ENCODE data around the gene USF1.

USF1 gene

DNA sequence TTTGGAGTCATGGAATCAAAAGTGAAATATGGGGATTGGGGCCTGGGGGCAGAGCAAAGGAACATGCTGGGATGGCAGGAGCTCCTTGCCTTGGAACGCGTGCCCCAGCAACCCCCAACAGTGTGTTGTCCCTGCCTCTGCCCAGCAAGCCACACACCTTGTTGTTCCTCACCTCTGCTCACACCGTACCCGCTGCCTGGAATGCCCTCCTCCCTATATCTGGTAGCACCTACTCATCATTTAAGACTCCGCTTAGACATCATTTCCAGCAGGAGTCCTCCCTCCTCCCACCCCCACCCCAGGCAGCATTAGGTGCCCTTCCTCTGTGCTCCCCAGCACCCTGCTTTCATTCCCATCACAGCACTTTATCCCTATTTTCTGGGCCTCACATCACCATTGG is 35.7 kb upstream of the USF1 start:
- Histone ChIP-seq H3K4me1 (ENCODE audit: control insufficient read depth, low read depth, low read length) (peaks cover 8% of the 10 kb centered on the region), H4K5ac (ENCODE audit: low read length) (no peak overlapping the region), H3K4ac (ENCODE audit: low read depth, low read length) (no peak overlapping the region), H3K27ac (ENCODE audit: low read depth, low read length) (no peak overlapping the region), H3K27me3 (ENCODE audit: insufficient read depth, low read length, poor library complexity) (no peaks in the 10 kb centered on the region), H4K8ac (ENCODE audit: low read depth, low read length) (no peak overlapping the region), H2BK120ac (ENCODE audit: low read depth, low read length) (no peak overlapping the region), H3K4me3 (ENCODE audit: low read length) (no peak overlapping the region), H2BK5ac (ENCODE audit: low read length) (no peak overlapping the region), H3K56ac (ENCODE audit: low read length) (no peak overlapping the region), H3K9ac (ENCODE audit: low read length) (no peak overlapping the region), H3K36me3 (ENCODE audit: control insufficient read depth, insufficient read depth, low read length) (no peaks in the 10 kb centered on the region), H2AK5ac (ENCODE audit: low read length) (no peak overlapping the region), H3K79me2 (ENCODE audit: control insufficient read depth, insufficient read depth, low read length) (no peaks in the 10 kb centered on the region), H3K79me1 (ENCODE audit: low read length) (no peaks in the 10 kb centered on the region), H3K4me2 (ENCODE audit: low read length) (no peak overlapping the region), H2BK15ac (replicated peaks; ENCODE audit: low read depth) (no peak overlapping the region), H3K18ac (ENCODE audit: low read length) (no peak overlapping the region), H3K23ac (ENCODE audit: low read length) (no peak overlapping the region)
- WGBS (ENCODE audit: extremely low coverage, insufficient coverage, low lambda C conversion rate) = no CpG with 5 or more reads among the region's 5 CpGs
- DNase-seq = no peak

DNA sequence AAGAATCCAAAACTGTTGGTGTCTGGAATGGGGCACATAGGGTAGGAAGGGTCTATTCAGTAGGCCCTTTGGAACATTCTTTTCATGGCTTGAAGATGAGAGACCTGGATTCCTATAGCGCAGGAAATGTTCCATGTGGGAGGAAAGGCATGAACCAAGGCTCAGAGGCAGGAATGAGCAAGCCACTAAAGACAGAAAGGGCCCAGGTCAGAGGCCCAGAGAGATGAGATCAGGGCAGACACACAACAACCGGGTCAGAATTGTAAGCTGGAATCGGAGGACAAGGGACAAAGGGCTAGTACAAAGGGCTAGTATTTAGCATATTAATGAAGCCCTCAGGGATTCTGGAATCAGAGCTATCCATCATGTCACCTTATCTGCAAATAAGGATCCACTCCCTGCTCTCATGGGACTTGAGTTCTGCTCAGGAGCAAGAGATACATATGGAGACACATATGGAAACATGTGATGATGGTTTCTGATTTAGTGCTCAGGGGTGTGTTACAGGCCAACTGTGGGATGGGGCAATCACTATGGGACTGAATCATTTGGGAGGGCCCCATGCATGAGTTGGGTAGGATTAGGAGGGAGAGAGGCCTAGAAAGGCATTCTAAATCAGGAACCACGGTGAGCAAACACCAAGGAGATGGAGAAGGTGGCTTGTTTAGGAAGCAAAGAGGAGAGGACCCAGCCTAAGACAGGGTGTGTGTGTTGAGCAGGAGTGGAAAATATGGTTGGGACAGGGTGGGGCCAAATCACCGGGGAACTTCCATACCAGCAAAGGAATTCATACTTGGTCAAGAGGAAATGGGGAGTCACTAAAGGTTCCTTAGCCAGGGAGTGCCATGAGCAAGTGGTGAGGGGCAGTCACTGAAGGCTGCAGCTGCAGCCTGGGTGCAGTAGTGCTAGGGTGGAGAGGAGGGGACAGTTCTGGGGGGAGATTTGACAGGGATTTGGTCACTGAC is 34.9 kb upstream of the USF1 start:
- DNase-seq = no peak
- no peaks in the 10 kb centered on the region for H3K79me2 ChIP-seq (ENCODE audit: control insufficient read depth, insufficient read depth, low read length)
- H3K4me2 ChIP-seq (ENCODE audit: low read length) = no peak overlapping the region
- H3K56ac ChIP-seq (ENCODE audit: low read length) = no peak overlapping the region
- H2AK5ac ChIP-seq (ENCODE audit: low read length) = no peak overlapping the region
- no peaks in the 10 kb centered on the region for H3K27me3 ChIP-seq (ENCODE audit: insufficient read depth, low read length, poor library complexity)
- H3K9ac ChIP-seq (ENCODE audit: low read length) = no peak overlapping the region
- no peaks in the 10 kb centered on the region for H3K79me1 ChIP-seq (ENCODE audit: low read length)
- H4K5ac ChIP-seq (ENCODE audit: low read length) = no peak overlapping the region
- H4K8ac ChIP-seq (ENCODE audit: low read depth, low read length) = no peak overlapping the region
- no peak overlapping the region for H3K4me3 ChIP-seq (ENCODE audit: low read length)
- WGBS (ENCODE audit: extremely low coverage, insufficient coverage, low lambda C conversion rate) = no CpG with 5 or more reads among the region's 5 CpGs
- H3K36me3 ChIP-seq (ENCODE audit: control insufficient read depth, insufficient read depth, low read length) = no peaks in the 10 kb centered on the region
- H3K27ac ChIP-seq (ENCODE audit: low read depth, low read length) = no peak overlapping the region
- H2BK15ac ChIP-seq (replicated peaks; ENCODE audit: low read depth) = no peak overlapping the region
- peaks cover 8% of the 10 kb centered on the region for H3K4me1 ChIP-seq (ENCODE audit: control insufficient read depth, low read depth, low read length)
- H2BK5ac ChIP-seq (ENCODE audit: low read length) = no peak overlapping the region
- no peak overlapping the region for H3K4ac ChIP-seq (ENCODE audit: low read depth, low read length)
- peak overlapping the region; percentile 9 for H3K23ac ChIP-seq (ENCODE audit: low read length)
- H2BK120ac ChIP-seq (ENCODE audit: low read depth, low read length) = no peak overlapping the region
- no peak overlapping the region for H3K18ac ChIP-seq (ENCODE audit: low read length)

- Histone ChIP-seq H3K56ac (ENCODE audit: low read length) (peak overlapping the region; percentile 52), H2BK120ac (ENCODE audit: low read depth, low read length) (no peak overlapping the region), H3K18ac (ENCODE audit: low read length) (no peak overlapping the region), H3K4ac (ENCODE audit: low read depth, low read length) (no peak overlapping the region), H4K5ac (ENCODE audit: low read length) (no peak overlapping the region), H3K79me1 (ENCODE audit: low read length) (no peaks in the 10 kb centered on the region), H4K8ac (ENCODE audit: low read depth, low read length) (no peak overlapping the region), H3K36me3 (ENCODE audit: control insufficient read depth, insufficient read depth, low read length) (no peaks in the 10 kb centered on the region), H3K27ac (ENCODE audit: low read depth, low read length) (no peak overlapping the region), H3K9ac (ENCODE audit: low read length) (no peak overlapping the region), H3K4me3 (ENCODE audit: low read length) (no peak overlapping the region), H2BK5ac (ENCODE audit: low read length) (no peak overlapping the region), H3K27me3 (ENCODE audit: insufficient read depth, low read length, poor library complexity) (no peaks in the 10 kb centered on the region), H3K79me2 (ENCODE audit: control insufficient read depth, insufficient read depth, low read length) (no peaks in the 10 kb centered on the region), H3K23ac (ENCODE audit: low read length) (no peak overlapping the region), H3K4me1 (ENCODE audit: control insufficient read depth, low read depth, low read length) (peaks cover 4% of the 10 kb centered on the region), H2AK5ac (ENCODE audit: low read length) (no peak overlapping the region), H2BK15ac (replicated peaks; ENCODE audit: low read depth) (no peak overlapping the region), H3K4me2 (ENCODE audit: low read length) (no peak overlapping the region)
- no CpG with 5 or more reads among the region's 41 CpGs for WGBS (ENCODE audit: extremely low coverage, insufficient coverage, low lambda C conversion rate)
- DNase-seq = no peak
Observed at GRCh38 chr1:161079436-161080110, 33.8 kb upstream of the USF1 start.

- Histone ChIP-seq H2BK5ac (ENCODE audit: low read length) (no peak overlapping the region), H2BK120ac (ENCODE audit: low read depth, low read length) (no peak overlapping the region), H2BK15ac (replicated peaks; ENCODE audit: low read depth) (no peak overlapping the region), H3K27ac (ENCODE audit: low read depth, low read length) (no peak overlapping the region), H3K79me1 (ENCODE audit: low read length) (no peaks in the 10 kb centered on the region), H4K8ac (ENCODE audit: low read depth, low read length) (no peak overlapping the region), H3K4me1 (ENCODE audit: control insufficient read depth, low read depth, low read length) (no peaks in the 10 kb centered on the region), H3K79me2 (ENCODE audit: control insufficient read depth, insufficient read depth, low read length) (no peaks in the 10 kb centered on the region), H3K36me3 (ENCODE audit: control insufficient read depth, insufficient read depth, low read length) (no peaks in the 10 kb centered on the region), H3K27me3 (ENCODE audit: insufficient read depth, low read length, poor library complexity) (no peaks in the 10 kb centered on the region), H3K23ac (ENCODE audit: low read length) (no peak overlapping the region), H3K4me2 (ENCODE audit: low read length) (no peak overlapping the region), H3K4ac (ENCODE audit: low read depth, low read length) (no peak overlapping the region), H3K56ac (ENCODE audit: low read length) (no peak overlapping the region), H4K5ac (ENCODE audit: low read length) (no peak overlapping the region), H3K4me3 (ENCODE audit: low read length) (no peak overlapping the region), H2AK5ac (ENCODE audit: low read length) (no peak overlapping the region), H3K9ac (ENCODE audit: low read length) (no peak overlapping the region), H3K18ac (ENCODE audit: low read length) (no peak overlapping the region)
- DNase-seq = no peak
- WGBS (ENCODE audit: extremely low coverage, insufficient coverage, low lambda C conversion rate) = no CpG with 5 or more reads among the region's 9 CpGs
Observed at GRCh38 chr1:161077426-161077825, 31.6 kb upstream of the USF1 start.

DNA sequence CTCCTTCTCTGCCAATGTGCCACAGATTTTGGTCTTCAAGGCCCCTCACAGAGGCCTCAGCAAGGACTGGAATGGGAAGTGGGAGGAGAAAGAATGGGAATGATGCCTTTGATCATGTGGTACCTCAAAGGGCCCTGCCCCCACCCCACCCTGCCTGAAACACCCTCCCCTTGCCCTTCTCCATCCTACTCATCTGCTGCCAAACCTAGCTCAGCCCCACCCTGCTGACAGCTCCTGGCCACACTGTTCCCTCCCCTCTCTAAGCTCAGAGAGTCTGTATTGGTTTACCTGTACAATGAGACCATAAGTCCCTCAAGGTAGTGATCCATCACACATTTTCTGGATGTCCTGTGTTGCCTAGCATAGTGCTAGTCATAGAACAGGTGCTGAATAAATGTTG is 30.6 kb upstream of the USF1 start:
- DNase-seq = no peak
- Histone ChIP-seq H3K4me1 (ENCODE audit: control insufficient read depth, low read depth, low read length) (no peaks in the 10 kb centered on the region), H3K56ac (ENCODE audit: low read length) (no peak overlapping the region), H3K23ac (ENCODE audit: low read length) (no peak overlapping the region), H2BK5ac (ENCODE audit: low read length) (no peak overlapping the region), H2BK15ac (replicated peaks; ENCODE audit: low read depth) (no peak overlapping the region), H3K4ac (ENCODE audit: low read depth, low read length) (no peak overlapping the region), H4K5ac (ENCODE audit: low read length) (no peak overlapping the region), H3K4me2 (ENCODE audit: low read length) (no peak overlapping the region), H3K79me2 (ENCODE audit: control insufficient read depth, insufficient read depth, low read length) (no peaks in the 10 kb centered on the region), H2BK120ac (ENCODE audit: low read depth, low read length) (no peak overlapping the region), H3K4me3 (ENCODE audit: low read length) (no peak overlapping the region), H3K36me3 (ENCODE audit: control insufficient read depth, insufficient read depth, low read length) (no peaks in the 10 kb centered on the region), H3K79me1 (ENCODE audit: low read length) (no peaks in the 10 kb centered on the region), H3K18ac (ENCODE audit: low read length) (no peak overlapping the region), H4K8ac (ENCODE audit: low read depth, low read length) (no peak overlapping the region), H3K9ac (ENCODE audit: low read length) (no peak overlapping the region), H3K27me3 (ENCODE audit: insufficient read depth, low read length, poor library complexity) (no peaks in the 10 kb centered on the region), H3K27ac (ENCODE audit: low read depth, low read length) (no peak overlapping the region), H2AK5ac (ENCODE audit: low read length) (no peak overlapping the region)
